ENCODE measurements around the gene HMGB4. TPM values are rescaled to one million over a fixed set of nuclear protein-coding genes. Genes with fewer than 3 reads are reported as not detected.

The HMGB4 gene, protein sequence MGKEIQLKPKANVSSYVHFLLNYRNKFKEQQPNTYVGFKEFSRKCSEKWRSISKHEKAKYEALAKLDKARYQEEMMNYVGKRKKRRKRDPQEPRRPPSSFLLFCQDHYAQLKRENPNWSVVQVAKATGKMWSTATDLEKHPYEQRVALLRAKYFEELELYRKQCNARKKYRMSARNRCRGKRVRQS
- total RNA-seq = not detected
- not detected for total RNA-seq (2013)

DNA sequence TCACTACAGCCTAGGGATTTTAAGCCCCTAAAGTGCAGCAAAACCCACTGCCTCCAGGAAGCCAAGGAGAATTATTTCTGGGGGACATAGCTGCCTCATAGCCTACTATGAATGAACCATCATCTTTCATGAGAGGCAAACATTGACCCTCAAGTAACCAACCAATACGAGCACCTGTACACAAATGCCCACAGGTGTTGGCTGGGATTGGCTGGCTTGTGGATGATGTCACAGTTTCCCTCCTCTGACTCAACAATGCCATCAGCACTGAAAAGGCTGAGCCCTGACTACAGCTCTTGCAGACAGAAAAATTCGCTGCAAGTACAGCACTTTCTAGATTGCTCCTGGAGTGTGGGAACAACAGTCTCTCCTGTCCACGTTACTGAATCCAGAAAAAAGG is at the start of gene HMGB4:
Gene HMGB4 (plus strand): TSS at position 301 of the 400 bp plus-strand sequence. CDS start 113 bp downstream, outside the sequence.
- H3K27ac Mint-ChIP-seq = no peak within 1 kb of the TSS
- intact Hi-C loops (cut with micrococcal nuclease) = no loop called here
- no peak within 1 kb of the TSS for H3K27ac ChIP-seq (ENCODE audit: low read length)
- no peaks in the 10 kb centered on the region for H3K27me3 ChIP-seq (ENCODE audit: control insufficient read depth, insufficient read depth, low read length)
- H3K9me3 Mint-ChIP-seq = no peaks in the 10 kb centered on the region
- no peak within 1 kb of the TSS for H3K4me3 ChIP-seq (ENCODE audit: low read length)
- no peaks in the 10 kb centered on the region for H3K9me3 ChIP-seq (ENCODE audit: control insufficient read depth, insufficient read depth, low read length)
- no peak for DNase-seq
- no peak within 1 kb of the TSS for H3K4me3 Mint-ChIP-seq
- peaks cover 11 to 22% of the 10 kb centered on the region in 2 donors for H3K27me3 Mint-ChIP-seq (ENCODE audit: low read depth in 2 of 2)
- peaks cover 10 to 28% of the 10 kb centered on the region in 2 donors for H3K4me1 Mint-ChIP-seq
- H3K36me3 ChIP-seq (ENCODE audit: control insufficient read depth, insufficient read depth, low read length) = no peaks in the 10 kb centered on the region
- no peak for ATAC-seq
- 80% methylated on average over 3 of the region's 3 CpGs for WGBS (ENCODE audit: insufficient coverage)
- TF ChIP-seq, protein P1, sequence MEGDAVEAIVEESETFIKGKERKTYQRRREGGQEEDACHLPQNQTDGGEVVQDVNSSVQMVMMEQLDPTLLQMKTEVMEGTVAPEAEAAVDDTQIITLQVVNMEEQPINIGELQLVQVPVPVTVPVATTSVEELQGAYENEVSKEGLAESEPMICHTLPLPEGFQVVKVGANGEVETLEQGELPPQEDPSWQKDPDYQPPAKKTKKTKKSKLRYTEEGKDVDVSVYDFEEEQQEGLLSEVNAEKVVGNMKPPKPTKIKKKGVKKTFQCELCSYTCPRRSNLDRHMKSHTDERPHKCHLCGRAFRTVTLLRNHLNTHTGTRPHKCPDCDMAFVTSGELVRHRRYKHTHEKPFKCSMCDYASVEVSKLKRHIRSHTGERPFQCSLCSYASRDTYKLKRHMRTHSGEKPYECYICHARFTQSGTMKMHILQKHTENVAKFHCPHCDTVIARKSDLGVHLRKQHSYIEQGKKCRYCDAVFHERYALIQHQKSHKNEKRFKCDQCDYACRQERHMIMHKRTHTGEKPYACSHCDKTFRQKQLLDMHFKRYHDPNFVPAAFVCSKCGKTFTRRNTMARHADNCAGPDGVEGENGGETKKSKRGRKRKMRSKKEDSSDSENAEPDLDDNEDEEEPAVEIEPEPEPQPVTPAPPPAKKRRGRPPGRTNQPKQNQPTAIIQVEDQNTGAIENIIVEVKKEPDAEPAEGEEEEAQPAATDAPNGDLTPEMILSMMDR (IDR thresholded peaks at IDR 0.05) = no peak
- H3K4me1 ChIP-seq (ENCODE audit: control insufficient read depth, insufficient read depth, low read length) = peaks cover 11% of the 10 kb centered on the region
- H3K36me3 Mint-ChIP-seq = no peaks in the 10 kb centered on the region

DNA sequence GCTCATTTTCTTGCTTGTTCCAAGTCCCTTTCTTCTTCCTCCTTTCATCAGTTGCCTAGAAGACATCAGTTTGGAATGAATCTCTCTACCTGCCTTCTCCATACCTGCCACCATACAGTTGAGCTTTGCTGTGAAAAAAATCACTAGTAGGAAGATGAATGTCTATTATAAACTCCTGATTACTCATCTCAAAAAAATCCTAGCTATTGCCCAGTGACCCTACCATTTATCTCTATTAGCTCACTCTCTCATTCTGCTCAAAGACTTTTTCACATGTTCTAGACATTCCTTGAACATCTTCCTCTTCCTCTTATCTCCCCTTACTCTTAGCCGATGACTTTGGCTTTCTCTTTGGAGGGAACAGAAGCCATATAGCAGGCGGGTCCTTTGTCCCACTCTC is 49.7 kb upstream of the HMGB4 start:
- ATAC-seq (no peak), DNase-seq (no peak)
- H3K36me3 ChIP-seq (ENCODE audit: control insufficient read depth, insufficient read depth, low read length) = no peaks in the 10 kb centered on the region
- no peak overlapping the region for H3K4me3 ChIP-seq (ENCODE audit: low read length)
- H3K27ac ChIP-seq (ENCODE audit: low read length) = no peak overlapping the region
- H3K4me1 Mint-ChIP-seq = no peaks in the 10 kb centered on the region
- H3K27me3 ChIP-seq (ENCODE audit: control insufficient read depth, insufficient read depth, low read length) = no peaks in the 10 kb centered on the region
- peaks cover 16 to 19% of the 10 kb centered on the region in 2 donors for H3K27me3 Mint-ChIP-seq (ENCODE audit: low read depth in 2 of 2)
- H3K36me3 Mint-ChIP-seq = no peaks in the 10 kb centered on the region
- H3K27ac Mint-ChIP-seq = no peak overlapping the region
- no peaks in the 10 kb centered on the region for H3K9me3 ChIP-seq (ENCODE audit: control insufficient read depth, insufficient read depth, low read length)
- no peak overlapping the region for H3K4me3 Mint-ChIP-seq
- no peaks in the 10 kb centered on the region for H3K4me1 ChIP-seq (ENCODE audit: control insufficient read depth, insufficient read depth, low read length)
- TF ChIP-seq, protein P1 (IDR thresholded peaks at IDR 0.05) = no peak
- intact Hi-C loops (cut with micrococcal nuclease) = no loop called here
- 100% methylated on average over 2 of the region's 2 CpGs for WGBS (ENCODE audit: insufficient coverage)
- H3K9me3 Mint-ChIP-seq = no peaks in the 10 kb centered on the region

- H3K27me3 ChIP-seq (ENCODE audit: control insufficient read depth, insufficient read depth, low read length) = no peaks in the 10 kb centered on the region
- DNase-seq (no peak), ATAC-seq (no peak)
- no peaks in the 10 kb centered on the region for H3K36me3 ChIP-seq (ENCODE audit: control insufficient read depth, insufficient read depth, low read length)
- H3K4me1 ChIP-seq (ENCODE audit: control insufficient read depth, insufficient read depth, low read length) = no peaks in the 10 kb centered on the region
- H3K36me3 Mint-ChIP-seq = no peaks in the 10 kb centered on the region
- no peaks in the 10 kb centered on the region for H3K9me3 ChIP-seq (ENCODE audit: control insufficient read depth, insufficient read depth, low read length)
- no peak overlapping the region for H3K27ac ChIP-seq (ENCODE audit: low read length)
- H3K9me3 Mint-ChIP-seq = no peaks in the 10 kb centered on the region
- no peak overlapping the region for H3K4me3 Mint-ChIP-seq
- peaks cover 16 to 19% of the 10 kb centered on the region in 2 donors for H3K27me3 Mint-ChIP-seq (ENCODE audit: low read depth in 2 of 2)
- H3K4me1 Mint-ChIP-seq = no peaks in the 10 kb centered on the region
- no peak overlapping the region for H3K4me3 ChIP-seq (ENCODE audit: low read length)
- whole genome bisulfite sequencing (ENCODE audit: insufficient coverage) = 84% methylated on average over 3 of the region's 4 CpGs
- TF ChIP-seq, protein P1 (IDR thresholded peaks at IDR 0.05) = no peak
- H3K27ac Mint-ChIP-seq = no peak overlapping the region
- intact Hi-C loops (cut with micrococcal nuclease) = no loop called here
These were observed 48.8 kb upstream of the HMGB4 start for GRCh38 chr1:33815061-33815460.

DNA sequence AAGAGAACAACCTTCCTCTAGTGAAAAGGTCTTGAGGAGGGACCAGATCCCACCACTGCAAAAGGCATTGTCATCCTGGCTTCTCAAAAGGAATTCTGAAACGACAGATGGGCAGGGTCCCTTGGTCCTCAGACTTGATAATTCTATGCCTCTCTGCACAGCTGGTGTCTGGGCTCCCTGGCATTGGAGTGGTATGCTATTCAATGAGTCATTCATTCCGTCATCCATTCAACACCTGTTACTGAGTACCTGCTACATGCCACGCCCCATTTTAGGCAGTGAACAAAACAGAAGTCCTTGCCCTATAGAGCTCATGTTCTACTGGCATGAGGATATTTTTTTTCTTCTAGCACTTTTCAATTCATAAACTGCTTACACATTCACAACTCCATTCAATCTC is 45.8 kb upstream of the HMGB4 start:
- TF ChIP-seq, protein P1 (IDR thresholded peaks at IDR 0.05) = no peak
- intact Hi-C loops (cut with micrococcal nuclease) = no loop called here
- H3K36me3 Mint-ChIP-seq = no peaks in the 10 kb centered on the region
- WGBS (ENCODE audit: insufficient coverage) = 78% methylated on average over 3 of the region's 3 CpGs
- no peak overlapping the region for H3K27ac ChIP-seq (ENCODE audit: low read length)
- H3K4me1 Mint-ChIP-seq = no peaks in the 10 kb centered on the region
- no peak overlapping the region for H3K27ac Mint-ChIP-seq
- H3K27me3 Mint-ChIP-seq (ENCODE audit: low read depth in 2 of 2) = peaks cover 22 to 23% of the 10 kb centered on the region in 2 donors
- no peak overlapping the region for H3K4me3 ChIP-seq (ENCODE audit: low read length)
- no peaks in the 10 kb centered on the region for H3K27me3 ChIP-seq (ENCODE audit: control insufficient read depth, insufficient read depth, low read length)
- DNase-seq = no peak
- H3K4me1 ChIP-seq (ENCODE audit: control insufficient read depth, insufficient read depth, low read length) = no peaks in the 10 kb centered on the region
- no peaks in the 10 kb centered on the region for H3K9me3 Mint-ChIP-seq
- H3K36me3 ChIP-seq (ENCODE audit: control insufficient read depth, insufficient read depth, low read length) = no peaks in the 10 kb centered on the region
- no peaks in the 10 kb centered on the region for H3K9me3 ChIP-seq (ENCODE audit: control insufficient read depth, insufficient read depth, low read length)
- H3K4me3 Mint-ChIP-seq = no peak overlapping the region
- no peak for ATAC-seq
